Activated CD4-positive, CD25-positive, alpha-beta regulatory T cell (primary cell): ENCODE results near the gene OLFML2B.
"Not testable (repeated sequence)": the region's sequence is repeated elsewhere in the genome, so short reads cannot be mapped to it uniquely, and the experiment has no call there.

Source experiments
- DNase-seq, 4 experiments: peaks; one replicate each; lab custom pipeline; 2025; lab: John Stamatoyannopoulos, UW

OLFML2B gene

DNA sequence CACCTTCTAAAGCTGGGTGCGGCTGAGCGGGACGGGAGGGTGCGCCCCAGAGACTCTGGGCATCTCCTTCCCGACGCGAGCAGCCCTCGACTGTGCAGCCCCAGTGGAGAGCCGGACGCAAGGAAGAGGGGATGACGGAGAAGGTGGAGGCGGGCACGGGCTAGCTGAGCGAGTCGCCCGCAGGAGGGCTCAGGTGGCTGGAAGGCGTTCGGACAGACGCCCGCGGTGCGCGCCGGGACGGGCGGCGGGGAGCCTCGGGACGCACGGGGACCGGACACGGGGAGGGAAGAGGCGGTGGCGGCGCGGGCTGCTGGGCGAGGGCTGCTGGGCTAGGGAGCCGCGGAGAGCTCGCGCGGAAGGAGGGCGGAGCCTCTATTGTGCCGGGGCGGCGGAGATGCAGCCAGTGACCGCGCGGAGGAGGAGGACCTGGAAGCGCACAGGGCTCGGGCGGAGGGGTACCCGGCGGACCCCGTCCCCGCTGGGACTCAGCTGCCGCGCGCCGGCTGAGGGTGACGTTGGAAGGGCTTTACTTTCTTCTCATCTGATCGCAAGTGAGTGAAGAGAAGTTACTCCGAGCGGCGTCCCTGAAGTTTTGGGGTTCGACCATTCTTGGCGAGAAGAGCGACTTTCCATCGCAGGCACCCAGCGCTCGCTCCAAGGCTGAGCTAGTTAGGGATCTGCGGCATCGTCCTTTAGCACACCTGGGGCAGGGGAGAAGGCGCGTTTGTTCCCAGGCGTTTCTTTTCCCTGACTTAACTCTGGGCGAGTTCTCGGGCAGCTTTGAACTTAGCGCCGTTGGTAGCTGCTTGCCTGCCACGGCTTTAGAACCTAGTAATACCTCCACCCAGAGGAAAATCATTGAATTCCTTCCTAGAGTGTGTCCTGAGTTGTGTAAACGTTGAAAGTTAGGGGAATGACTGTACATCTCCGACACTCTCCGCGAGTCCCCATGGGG is at the start of gene OLFML2B:
Gene OLFML2B (minus strand): TSS at position 323 of the 955 bp plus-strand sequence. CDS start 439 bp downstream, outside the sequence.
- DNase-seq = no peak

- no peak for DNase-seq
These were observed 49.1 kb upstream of the OLFML2B start for GRCh38 chr1:162072740-162073139.

DNA sequence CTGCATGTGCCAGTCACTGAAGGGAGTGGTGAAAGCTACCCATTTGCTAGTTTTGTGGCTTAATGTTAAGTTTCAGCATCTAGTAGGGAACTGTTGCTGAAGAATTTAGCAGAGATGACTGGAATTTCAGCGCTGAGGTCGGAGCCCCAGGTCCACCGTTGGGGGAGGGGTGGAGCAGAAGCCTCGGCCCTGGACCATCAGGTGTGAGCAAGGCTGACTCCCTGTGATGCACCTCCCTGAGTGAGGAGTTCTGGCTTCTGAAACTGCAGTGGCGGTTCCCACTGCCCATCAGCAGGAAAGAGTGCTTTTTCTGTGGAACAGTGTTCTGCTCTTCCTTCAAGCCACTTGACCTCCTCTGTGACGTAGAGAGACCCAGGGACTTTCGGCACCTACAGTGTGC is 47.2 kb upstream of the OLFML2B start:
- no peak for DNase-seq

DNA sequence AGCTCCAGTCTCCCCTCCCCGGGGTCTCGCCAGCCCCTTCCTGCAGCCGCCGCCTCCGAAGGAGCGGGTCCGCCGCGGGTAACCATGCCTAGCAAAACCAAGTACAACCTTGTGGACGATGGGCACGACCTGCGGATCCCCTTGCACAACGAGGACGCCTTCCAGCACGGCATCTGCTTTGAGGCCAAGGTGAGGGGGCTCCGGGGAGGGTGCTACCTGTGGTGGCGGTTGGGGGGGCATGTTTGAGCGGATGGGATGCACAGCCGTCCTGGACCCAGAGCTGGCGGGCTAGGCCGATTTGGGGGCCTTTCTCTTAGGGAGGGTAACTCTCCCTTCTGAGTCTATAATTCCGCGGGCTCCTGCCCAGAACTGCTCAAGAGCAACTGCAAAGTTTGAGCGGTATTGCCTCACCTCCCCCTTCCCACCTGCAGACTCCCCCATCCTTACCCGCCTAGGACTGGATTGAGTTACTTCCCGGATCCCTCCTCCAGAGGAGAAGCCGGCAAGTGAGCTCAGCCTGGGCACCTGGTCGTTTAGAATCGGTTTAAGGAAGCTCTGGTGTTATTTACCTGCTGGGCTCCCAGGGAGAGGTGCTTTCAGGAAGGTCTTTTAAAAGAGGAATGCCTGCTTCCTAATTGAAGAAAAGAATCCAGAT is 46.6 kb upstream of the OLFML2B start:
- peak in 1 of 4 experiments; percentile 3 for DNase-seq

GRCh38 chr1:162069334-162070093 is 45.8 kb upstream of the OLFML2B start, which contains the start of gene NOS1AP:
Gene NOS1AP (plus strand): TSS chr1:162069691. CDS start chr1:162070178, 487 bp downstream.
- peak; percentile 43 to 52 (median 46) for DNase-seq

DNA sequence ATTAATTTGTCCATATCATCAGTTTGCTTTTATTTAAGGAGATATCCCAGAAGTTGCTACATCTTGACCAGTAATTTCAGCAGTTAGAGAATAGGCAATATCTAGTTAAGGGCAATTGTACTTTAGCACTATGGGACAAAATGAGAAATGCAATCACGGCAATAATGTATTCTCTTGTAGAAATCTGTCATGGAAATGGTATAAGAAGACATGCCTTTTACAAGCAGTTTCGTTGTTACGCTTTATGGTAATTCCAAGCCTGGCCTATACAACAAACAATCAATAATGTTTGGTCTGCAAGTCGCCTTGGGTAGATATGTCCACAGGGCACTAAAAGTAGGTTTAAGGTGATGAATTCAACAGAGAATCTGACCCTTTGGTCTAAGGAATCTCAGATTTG is 44.6 kb upstream of the OLFML2B start:
- no peak for DNase-seq

DNA sequence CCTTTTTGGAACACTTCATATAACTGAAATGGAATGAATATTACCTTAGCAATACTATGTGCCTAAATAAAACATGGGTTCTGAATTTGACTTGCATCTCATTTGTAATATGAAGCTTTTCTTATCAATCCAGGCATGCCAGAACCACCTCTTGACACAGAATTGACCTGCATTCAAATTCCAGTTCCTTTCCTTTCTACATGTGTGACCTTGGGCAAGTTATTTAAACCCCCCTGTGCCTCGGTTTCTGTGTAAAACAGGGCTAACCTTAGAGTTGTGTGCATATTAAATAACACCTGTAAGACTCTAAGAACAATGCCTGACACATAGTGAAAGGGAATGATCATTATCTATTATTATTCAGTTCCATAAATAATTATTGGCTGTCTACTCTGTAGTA is 43.8 kb upstream of the OLFML2B start:
- DNase-seq = no peak

GRCh38 chr1:162066836-162067235 is 43.2 kb upstream of the OLFML2B start:
- DNase-seq = not testable (repeated sequence)

DNA sequence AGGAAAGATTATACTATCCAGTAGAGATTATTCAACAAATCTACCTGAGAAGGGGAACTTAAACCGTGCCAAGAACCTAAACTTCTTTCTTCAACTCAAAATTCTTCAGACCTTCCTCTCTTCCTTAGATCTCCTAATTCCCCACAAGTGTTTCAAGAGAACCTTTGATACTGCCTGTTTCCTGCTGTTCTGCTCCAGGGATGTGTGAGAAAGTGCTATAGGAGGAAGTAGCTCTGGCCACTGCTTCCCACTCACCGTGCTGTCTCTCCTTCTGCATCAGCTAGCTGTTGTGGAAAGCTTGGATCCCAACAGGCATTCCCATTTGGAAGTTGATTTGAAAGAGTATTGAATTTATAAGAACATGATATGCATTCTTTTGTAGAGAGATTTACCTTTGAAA is 41.3 kb upstream of the OLFML2B start:
- no peak for DNase-seq

GRCh38 chr1:162062542-162063015 is 38.9 kb upstream of the OLFML2B start:
- DNase-seq = no peak

- DNase-seq = no peak
These were observed 36.6 kb upstream of the OLFML2B start for GRCh38 chr1:162060314-162060713.

DNA sequence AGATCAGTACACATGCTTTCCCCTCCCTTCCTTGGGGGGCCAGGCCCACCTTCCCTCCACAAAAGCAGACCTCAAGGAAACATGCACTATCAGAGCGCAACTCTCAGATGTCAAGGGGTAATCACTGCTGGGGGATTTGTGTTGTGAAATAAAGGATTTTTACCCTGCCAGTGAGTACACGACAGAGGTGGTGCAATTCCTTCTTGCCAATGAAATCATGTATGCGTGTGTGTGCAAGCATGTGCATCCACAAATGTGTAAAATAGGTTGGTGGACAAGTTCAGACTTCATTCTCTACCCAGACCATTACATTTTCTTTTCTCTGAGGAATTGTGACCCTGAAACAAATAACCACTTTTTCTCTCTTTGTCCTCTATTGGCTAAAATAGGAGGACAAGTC is 36.1 kb upstream of the OLFML2B start:
- no peak for DNase-seq

- no peak for DNase-seq
These were observed 32.9 kb upstream of the OLFML2B start for GRCh38 chr1:162056579-162056978.

DNA sequence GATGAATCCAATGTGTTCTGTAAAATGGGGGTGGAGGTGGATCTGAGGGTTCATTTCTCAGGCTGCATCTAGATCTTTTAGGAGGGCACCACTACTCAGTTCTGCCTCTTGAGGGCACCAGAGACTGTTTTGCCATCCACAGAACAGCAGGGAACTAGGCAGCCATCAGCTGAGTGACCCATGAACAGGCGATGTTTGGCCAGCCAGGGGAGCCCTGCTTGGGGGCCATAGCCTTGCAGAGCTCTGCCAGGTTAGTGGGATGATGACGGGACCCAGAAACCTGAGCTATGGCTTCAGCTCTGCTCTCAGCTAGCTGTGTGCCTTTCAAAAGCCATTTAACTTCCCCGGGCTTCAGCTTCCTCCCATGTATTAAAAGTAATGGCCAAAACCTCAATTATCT is 32.4 kb upstream of the OLFML2B start:
- DNase-seq = peak in 1 of 4 experiments; percentile 4

DNA sequence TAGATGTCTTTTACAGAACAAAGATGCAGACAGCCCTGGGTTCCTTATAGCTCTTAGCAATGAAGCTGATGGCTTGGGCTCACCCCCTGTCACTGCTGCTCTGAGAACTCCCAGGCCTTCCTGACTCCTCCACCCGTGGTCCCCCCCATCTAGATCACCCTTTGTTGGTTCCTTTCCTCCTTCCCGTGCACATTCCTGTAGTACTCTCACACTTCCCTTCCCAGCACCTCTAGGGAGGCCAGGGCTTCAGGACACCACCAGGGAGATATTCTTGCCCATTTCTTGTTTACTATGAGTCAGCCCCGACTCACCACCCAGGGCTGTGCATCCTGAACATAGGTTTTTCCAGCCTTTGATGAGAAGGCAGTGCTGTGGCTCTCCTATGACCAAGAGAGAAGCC is 31.4 kb upstream of the OLFML2B start:
- DNase-seq = no peak

- DNase-seq = not testable (repeated sequence)
These were observed 30.3 kb upstream of the OLFML2B start for GRCh38 chr1:162053949-162054348.

DNA sequence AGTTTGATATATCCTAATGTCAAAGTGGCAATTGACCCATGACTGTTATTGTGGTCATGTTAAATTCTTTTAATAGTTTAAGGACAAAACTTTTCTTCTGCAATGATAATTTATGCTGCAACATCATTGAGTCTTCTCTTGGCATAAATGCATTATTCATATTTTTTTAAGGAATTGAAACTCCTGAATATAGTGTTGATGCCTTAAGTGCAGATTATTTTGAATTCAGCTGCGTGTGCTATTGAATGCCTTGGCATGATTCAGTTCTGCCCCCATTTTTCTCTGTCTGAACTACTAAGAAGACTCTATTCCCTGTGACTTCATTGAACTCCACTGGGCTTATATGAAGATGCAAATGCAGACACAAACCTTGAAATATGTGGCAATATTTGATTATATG is 23.3 kb upstream of the OLFML2B start:
- DNase-seq = no peak

- no peak for DNase-seq
These were observed 18.7 kb upstream of the OLFML2B start for GRCh38 chr1:162042361-162042760.

GRCh38 chr1:162040657-162041056 is 17.0 kb upstream of the OLFML2B start:
- DNase-seq = no peak

- no peak for DNase-seq
These were observed 16.3 kb upstream of the OLFML2B start for GRCh38 chr1:162040001-162040400.

DNA sequence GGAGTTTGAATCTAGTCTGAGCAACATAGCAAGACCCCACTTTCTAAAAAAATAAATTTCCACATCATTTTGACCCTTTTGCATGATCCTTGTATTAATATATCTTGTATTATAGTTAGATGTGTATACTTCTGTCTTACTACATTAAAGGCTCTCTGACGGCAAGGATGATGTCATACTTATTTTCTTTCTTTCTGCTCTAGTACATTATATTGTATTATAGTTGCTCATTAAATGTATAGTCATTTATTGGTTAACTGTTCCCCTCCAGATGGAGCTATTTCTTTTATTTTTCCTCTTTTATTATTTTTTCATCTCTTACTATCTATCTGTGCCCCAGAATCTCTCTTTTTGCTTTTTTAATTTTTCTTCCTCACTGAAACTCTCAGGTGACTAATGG is 15.0 kb upstream of the OLFML2B start:
- DNase-seq = no peak

GRCh38 chr1:162036163-162036562 is 12.5 kb upstream of the OLFML2B start:
- no peak for DNase-seq
